Adrenal gland (tissue), 5 donors: ENCODE results near the gene CD80.

ENCODE experiments used
- POLR2A ChIP-seq, 2 donors: fragments of 450-650 bp; IDR thresholded peaks; one replicate each; pipeline ENCODE4 v1.6.1; 2017; ENCODE audit warnings: antibody characterized with exemption in 2 of 2, mild to moderate bottlenecking in 2 of 2, moderate library complexity in 1 of 2
- TF ChIP-seq, protein P1 (sequence below), 6 experiments: fragments of 450-650 bp in 4 of 6; fragments of 200-600 bp in 2 of 6; sonication (generic) in 1 of 6; IDR thresholded peaks; 1 replicate in 5 of 6; 2 replicates in 1 of 6; pipeline versions ENCODE4 v1.5.1 to v1.8.0; 2016 to 2021; ENCODE audit warnings: antibody characterized with exemption in 6 of 6, mild to moderate bottlenecking in 2 of 6, moderate library complexity in 1 of 6
- donor health status: DM: no; HTN: no; CAD: no.

DNA sequence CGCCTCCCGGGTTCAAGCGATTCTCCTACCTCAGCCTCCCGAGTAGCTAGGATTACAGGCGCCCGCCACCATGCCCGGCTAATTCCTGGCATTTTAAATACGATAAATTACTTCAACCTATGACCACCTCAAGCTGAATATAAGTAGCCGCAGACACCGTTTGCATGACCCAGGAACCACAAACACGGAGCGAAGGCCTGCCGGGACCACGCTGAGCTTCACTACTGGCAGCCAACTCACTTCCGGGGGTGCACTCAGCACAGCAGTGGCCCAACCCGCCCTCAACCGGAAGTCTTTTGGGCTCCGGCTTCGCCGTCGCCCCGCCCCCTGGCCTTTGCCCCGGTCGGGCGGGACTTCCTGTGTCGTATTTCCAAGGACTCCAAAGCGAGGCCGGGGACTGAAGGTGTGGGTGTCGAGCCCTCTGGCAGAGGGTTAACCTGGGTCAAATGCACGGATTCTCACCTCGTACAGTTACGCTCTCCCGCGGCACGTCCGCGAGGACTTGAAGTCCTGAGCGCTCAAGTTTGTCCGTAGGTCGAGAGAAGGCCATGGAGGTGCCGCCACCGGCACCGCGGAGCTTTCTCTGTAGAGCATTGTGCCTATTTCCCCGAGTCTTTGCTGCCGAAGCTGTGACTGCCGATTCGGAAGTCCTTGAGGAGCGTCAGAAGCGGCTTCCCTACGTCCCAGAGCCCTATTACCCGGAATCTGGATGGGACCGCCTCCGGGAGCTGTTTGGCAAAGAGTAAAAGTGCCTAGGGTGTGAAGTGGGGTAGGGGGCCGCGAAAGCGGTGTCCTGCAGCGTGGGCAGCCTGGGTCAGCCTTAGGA, 61.0 kb downstream of the CD80 start, which contains the start of gene TIMMDC1:
- TF ChIP-seq, protein P1, sequence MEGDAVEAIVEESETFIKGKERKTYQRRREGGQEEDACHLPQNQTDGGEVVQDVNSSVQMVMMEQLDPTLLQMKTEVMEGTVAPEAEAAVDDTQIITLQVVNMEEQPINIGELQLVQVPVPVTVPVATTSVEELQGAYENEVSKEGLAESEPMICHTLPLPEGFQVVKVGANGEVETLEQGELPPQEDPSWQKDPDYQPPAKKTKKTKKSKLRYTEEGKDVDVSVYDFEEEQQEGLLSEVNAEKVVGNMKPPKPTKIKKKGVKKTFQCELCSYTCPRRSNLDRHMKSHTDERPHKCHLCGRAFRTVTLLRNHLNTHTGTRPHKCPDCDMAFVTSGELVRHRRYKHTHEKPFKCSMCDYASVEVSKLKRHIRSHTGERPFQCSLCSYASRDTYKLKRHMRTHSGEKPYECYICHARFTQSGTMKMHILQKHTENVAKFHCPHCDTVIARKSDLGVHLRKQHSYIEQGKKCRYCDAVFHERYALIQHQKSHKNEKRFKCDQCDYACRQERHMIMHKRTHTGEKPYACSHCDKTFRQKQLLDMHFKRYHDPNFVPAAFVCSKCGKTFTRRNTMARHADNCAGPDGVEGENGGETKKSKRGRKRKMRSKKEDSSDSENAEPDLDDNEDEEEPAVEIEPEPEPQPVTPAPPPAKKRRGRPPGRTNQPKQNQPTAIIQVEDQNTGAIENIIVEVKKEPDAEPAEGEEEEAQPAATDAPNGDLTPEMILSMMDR (IDR thresholded peaks at IDR 0.05) = no peak
- peak; percentile 53 to 83 for TF ChIP-seq POLR2A (IDR thresholded peaks at IDR 0.05)
